WTC11 (cell line): ENCODE data around the gene CAPN13. TPM values are rescaled to one million over a fixed set of nuclear protein-coding genes. Genes with fewer than 3 reads are reported as not detected.

Experiments used
- ATAC-seq: fragments of 200-7000 bp; cut with Tn5 transposase; 2 replicates; pipeline ENCODE4 v1.10.0; 2021; ENCODE audit warnings: mild to moderate bottlenecking, moderate library complexity
- CTCF ChIA-PET: fragments of 300-600 bp; sonication (Branson Sonifier 250); formaldehyde crosslinking; loops from one replicate; lab custom pipeline; 2021; ENCODE audit warnings: antibody characterized with exemption; lab: Charles Lee
- POLR2A ChIA-PET: fragments of 350-600 bp; sonication (Branson Sonifier 250); formaldehyde crosslinking; loops from one replicate; lab custom pipeline; 2021; ENCODE audit warnings: antibody characterized with exemption; lab: Charles Lee
- DNase-seq: peaks from one replicate; pipeline ENCODE4 v3.0.0; 2021; ENCODE audit warnings: low spot score
- H3K27ac Mint-ChIP-seq: 2 replicates; pipeline ENCODE4 v1.8.0; 2021; ENCODE audit warnings: mixed read lengths
- H3K27me3 Mint-ChIP-seq: 2 replicates; pipeline ENCODE4 v1.8.0; 2021; ENCODE audit warnings: low read depth, mild to moderate bottlenecking, moderate library complexity, mixed read lengths
- H3K36me3 Mint-ChIP-seq: 2 replicates; pipeline ENCODE4 v1.8.0; 2021; ENCODE audit warnings: mixed read lengths
- H3K4me1 Mint-ChIP-seq: 2 replicates; pipeline ENCODE4 v1.8.0; 2022; ENCODE audit warnings: mixed read lengths
- H3K4me3 Mint-ChIP-seq: 2 replicates; pipeline ENCODE4 v1.8.0; 2021; ENCODE audit warnings: mild to moderate bottlenecking, moderate library complexity, mixed read lengths
- H3K9me3 Mint-ChIP-seq: 2 replicates; pipeline ENCODE4 v1.8.0; 2021; ENCODE audit warnings: mixed read lengths
- ATF1 ChIP-seq: sonication (generic); formaldehyde crosslinking; IDR thresholded peaks from 2 replicates; pipeline ENCODE4 v1.8.1; 2023; ENCODE audit warnings: mild to moderate bottlenecking, moderate library complexity, missing genetic modification reagents
- CREM ChIP-seq: sonication (generic); formaldehyde crosslinking; IDR thresholded peaks from 2 replicates; pipeline ENCODE4 v1.8.1; 2022; ENCODE audit warnings: mild to moderate bottlenecking, missing genetic modification reagents, moderate library complexity
- ESRRA ChIP-seq: sonication (generic); formaldehyde crosslinking; IDR thresholded peaks from 2 replicates; pipeline ENCODE4 v1.8.1; 2022; ENCODE audit warnings: mild to moderate bottlenecking, missing genetic modification reagents, borderline replicate concordance
- FOXP1 ChIP-seq: sonication (generic); formaldehyde crosslinking; IDR thresholded peaks from 2 replicates; pipeline ENCODE4 v1.8.0; 2022; ENCODE audit warnings: missing genetic modification reagents, mild to moderate bottlenecking, moderate library complexity, borderline replicate concordance
- GTF2I ChIP-seq: fragments of 250-450 bp; sonication (Bioruptor Pico); conservative IDR thresholded peaks from 2 replicates; pipeline ENCODE4 v1.4.0; 2021; ENCODE audit warnings: mild to moderate bottlenecking
- HMGA2 ChIP-seq: fragments of 250-450 bp; sonication (Bioruptor Pico); IDR thresholded peaks from 2 replicates; pipeline ENCODE4 v1.4.0; 2021; ENCODE audit warnings: mild to moderate bottlenecking, moderate library complexity
- MXD4 ChIP-seq: fragments of 250-450 bp; sonication (Bioruptor Pico); IDR thresholded peaks from 2 replicates; pipeline ENCODE4 v1.8.0; 2021; ENCODE audit warnings: mild to moderate bottlenecking, moderate library complexity, borderline replicate concordance
- NFATC4 ChIP-seq: fragments of 250-450 bp; sonication (Bioruptor Pico); IDR thresholded peaks from 2 replicates; pipeline ENCODE4 v1.9.0; 2021; ENCODE audit warnings: mild to moderate bottlenecking
- NR1H2 ChIP-seq: sonication (generic); formaldehyde crosslinking; IDR thresholded peaks from 2 replicates; pipeline ENCODE4 v1.9.0; 2021; ENCODE audit warnings: mild to moderate bottlenecking, moderate library complexity, missing genetic modification reagents
- OVOL2 ChIP-seq: fragments of 250-450 bp; sonication (Bioruptor Pico); IDR thresholded peaks from 2 replicates; pipeline ENCODE4 v1.9.0; 2021; ENCODE audit warnings: mild to moderate bottlenecking, borderline replicate concordance
- RORB ChIP-seq: fragments of 250-450 bp; sonication (Bioruptor Pico); IDR thresholded peaks from 2 replicates; pipeline ENCODE4 v1.9.0; 2021; ENCODE audit warnings: mild to moderate bottlenecking
- SMAD4 ChIP-seq: sonication (generic); formaldehyde crosslinking; IDR thresholded peaks from 2 replicates; pipeline ENCODE4 v1.8.0; 2022; ENCODE audit warnings: mild to moderate bottlenecking, missing genetic modification reagents
- SP1 ChIP-seq: sonication (generic); formaldehyde crosslinking; conservative IDR thresholded peaks from 2 replicates; pipeline ENCODE4 v1.8.1; 2022; ENCODE audit warnings: missing genetic modification reagents
- TEAD1 ChIP-seq: sonication (generic); formaldehyde crosslinking; IDR thresholded peaks from 2 replicates; pipeline ENCODE4 v1.8.0; 2022; ENCODE audit warnings: mild to moderate bottlenecking, missing genetic modification reagents
- ZNF138 ChIP-seq: sonication (generic); formaldehyde crosslinking; conservative IDR thresholded peaks from 2 replicates; pipeline ENCODE4 v1.8.1; 2022; ENCODE audit warnings: mild to moderate bottlenecking, moderate library complexity, missing genetic modification reagents
- ZNF317 ChIP-seq: sonication (generic); formaldehyde crosslinking; IDR thresholded peaks from 2 replicates; pipeline ENCODE4 v1.8.1; 2023; ENCODE audit warnings: low read depth, mild to moderate bottlenecking, moderate library complexity, missing genetic modification reagents, borderline replicate concordance
- ZNF671 ChIP-seq: fragments of 250-450 bp; sonication (Bioruptor Pico); IDR thresholded peaks from 2 replicates; pipeline ENCODE4 v1.8.0; 2021; ENCODE audit warnings: mild to moderate bottlenecking
- total RNA-seq: library from RNA; stranded (reverse); gene quantifications from 3 replicates; pipeline ENCODE4 v1.2.3, GENCODE V29; 2021
- TF ChIP-seq, protein P1 (sequence below): sonication (generic); formaldehyde crosslinking; IDR thresholded peaks from 2 replicates; pipeline ENCODE4 v1.8.0; 2022; ENCODE audit warnings: mild to moderate bottlenecking, missing genetic modification reagents
- TF ChIP-seq, protein P2 (sequence below): fragments of 250-450 bp; sonication (Bioruptor Pico); IDR thresholded peaks from 2 replicates; pipeline ENCODE4 v1.9.0; 2021; ENCODE audit warnings: mild to moderate bottlenecking
- TF ChIP-seq, protein P3 (sequence below): fragments of 250-450 bp; sonication (Bioruptor Pico); IDR thresholded peaks from 2 replicates; pipeline ENCODE4 v1.9.0; 2021; ENCODE audit warnings: moderate library complexity, mild to moderate bottlenecking, inconsistent platforms, borderline replicate concordance
- TF ChIP-seq, protein P4 (sequence below): sonication (generic); formaldehyde crosslinking; IDR thresholded peaks from 2 replicates; pipeline ENCODE4 v1.8.1; 2022; ENCODE audit warnings: mild to moderate bottlenecking, moderate library complexity, missing genetic modification reagents
- TF ChIP-seq, protein P5 (sequence below): sonication (generic); formaldehyde crosslinking; IDR thresholded peaks from 2 replicates; pipeline ENCODE4 v1.8.0; 2022; ENCODE audit warnings: mild to moderate bottlenecking, missing genetic modification reagents
- TF ChIP-seq, protein P6 (sequence below): fragments of 200-600 bp; IDR thresholded peaks from 2 replicates; pipeline ENCODE4 v1.8.0; 2022; ENCODE audit warnings: antibody characterized with exemption
- TF ChIP-seq, protein P7 (sequence below): sonication (generic); formaldehyde crosslinking; conservative IDR thresholded peaks from 2 replicates; pipeline ENCODE4 v1.8.1; 2023; ENCODE audit warnings: mild to moderate bottlenecking, low read depth, missing genetic modification reagents, moderate library complexity

The CAPN13 gene
- total RNA-seq, 1 experiment from 2014 or later: 1.7 TPM

DNA sequence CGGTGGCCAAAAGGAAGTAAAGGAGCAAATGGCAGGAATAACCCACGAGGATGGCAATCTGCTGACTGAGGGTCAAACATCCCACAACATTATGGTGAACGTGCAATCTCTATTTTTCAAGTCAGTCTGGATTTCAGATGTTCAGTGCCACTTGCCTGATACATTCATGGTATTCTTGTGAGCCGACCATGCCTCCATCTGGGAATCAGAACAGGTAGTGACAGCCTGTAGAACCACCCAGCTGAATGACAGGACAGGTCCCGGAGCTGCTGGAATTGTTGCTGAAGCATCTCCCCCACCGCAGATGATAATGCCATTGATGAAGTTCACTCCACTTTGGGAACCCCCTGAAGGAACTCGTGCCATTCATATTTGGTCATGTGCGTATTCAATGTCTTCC lies 123.2 kb downstream of the CAPN13 start:
- H3K27me3 Mint-ChIP-seq: no peaks in the 10 kb centered on the region
- H3K36me3 Mint-ChIP-seq: no peaks in the 10 kb centered on the region
- TF ChIP-seq, protein P1, sequence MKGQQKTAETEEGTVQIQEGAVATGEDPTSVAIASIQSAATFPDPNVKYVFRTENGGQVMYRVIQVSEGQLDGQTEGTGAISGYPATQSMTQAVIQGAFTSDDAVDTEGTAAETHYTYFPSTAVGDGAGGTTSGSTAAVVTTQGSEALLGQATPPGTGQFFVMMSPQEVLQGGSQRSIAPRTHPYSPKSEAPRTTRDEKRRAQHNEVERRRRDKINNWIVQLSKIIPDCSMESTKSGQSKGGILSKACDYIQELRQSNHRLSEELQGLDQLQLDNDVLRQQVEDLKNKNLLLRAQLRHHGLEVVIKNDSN (CRISPR knock-in tag): no peak
- no peak for TF ChIP-seq NR1H2 (CRISPR knock-in tag)
- TF ChIP-seq ESRRA: no peak
- no peak for TF ChIP-seq SMAD4 (CRISPR knock-in tag)
- TF ChIP-seq, protein P2, sequence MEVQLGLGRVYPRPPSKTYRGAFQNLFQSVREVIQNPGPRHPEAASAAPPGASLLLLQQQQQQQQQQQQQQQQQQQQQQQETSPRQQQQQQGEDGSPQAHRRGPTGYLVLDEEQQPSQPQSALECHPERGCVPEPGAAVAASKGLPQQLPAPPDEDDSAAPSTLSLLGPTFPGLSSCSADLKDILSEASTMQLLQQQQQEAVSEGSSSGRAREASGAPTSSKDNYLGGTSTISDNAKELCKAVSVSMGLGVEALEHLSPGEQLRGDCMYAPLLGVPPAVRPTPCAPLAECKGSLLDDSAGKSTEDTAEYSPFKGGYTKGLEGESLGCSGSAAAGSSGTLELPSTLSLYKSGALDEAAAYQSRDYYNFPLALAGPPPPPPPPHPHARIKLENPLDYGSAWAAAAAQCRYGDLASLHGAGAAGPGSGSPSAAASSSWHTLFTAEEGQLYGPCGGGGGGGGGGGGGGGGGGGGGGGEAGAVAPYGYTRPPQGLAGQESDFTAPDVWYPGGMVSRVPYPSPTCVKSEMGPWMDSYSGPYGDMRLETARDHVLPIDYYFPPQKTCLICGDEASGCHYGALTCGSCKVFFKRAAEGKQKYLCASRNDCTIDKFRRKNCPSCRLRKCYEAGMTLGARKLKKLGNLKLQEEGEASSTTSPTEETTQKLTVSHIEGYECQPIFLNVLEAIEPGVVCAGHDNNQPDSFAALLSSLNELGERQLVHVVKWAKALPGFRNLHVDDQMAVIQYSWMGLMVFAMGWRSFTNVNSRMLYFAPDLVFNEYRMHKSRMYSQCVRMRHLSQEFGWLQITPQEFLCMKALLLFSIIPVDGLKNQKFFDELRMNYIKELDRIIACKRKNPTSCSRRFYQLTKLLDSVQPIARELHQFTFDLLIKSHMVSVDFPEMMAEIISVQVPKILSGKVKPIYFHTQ (CRISPR knock-in tag): no peak
- no peak for TF ChIP-seq MXD4
- no peak for TF ChIP-seq SP1
- no peak for TF ChIP-seq NFATC4 (CRISPR knock-in tag)
- TF ChIP-seq, protein P3, sequence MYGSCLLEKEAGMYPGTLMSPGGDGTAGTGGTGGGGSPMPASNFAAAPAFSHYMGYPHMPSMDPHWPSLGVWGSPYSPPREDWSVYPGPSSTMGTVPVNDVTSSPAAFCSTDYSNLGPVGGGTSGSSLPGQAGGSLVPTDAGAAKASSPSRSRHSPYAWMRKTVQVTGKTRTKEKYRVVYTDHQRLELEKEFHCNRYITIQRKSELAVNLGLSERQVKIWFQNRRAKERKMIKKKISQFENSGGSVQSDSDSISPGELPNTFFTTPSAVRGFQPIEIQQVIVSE (CRISPR knock-in tag): no peak
- TF ChIP-seq RORB (CRISPR knock-in tag): no peak
- TF ChIP-seq HMGA2: no peak
- TF ChIP-seq FOXP1 (CRISPR knock-in tag): no peak
- TF ChIP-seq CREM: no peak
- no peak for TF ChIP-seq TEAD1 (CRISPR knock-in tag)
- no peak for TF ChIP-seq ZNF317 (CRISPR knock-in tag)
- TF ChIP-seq, protein P4, sequence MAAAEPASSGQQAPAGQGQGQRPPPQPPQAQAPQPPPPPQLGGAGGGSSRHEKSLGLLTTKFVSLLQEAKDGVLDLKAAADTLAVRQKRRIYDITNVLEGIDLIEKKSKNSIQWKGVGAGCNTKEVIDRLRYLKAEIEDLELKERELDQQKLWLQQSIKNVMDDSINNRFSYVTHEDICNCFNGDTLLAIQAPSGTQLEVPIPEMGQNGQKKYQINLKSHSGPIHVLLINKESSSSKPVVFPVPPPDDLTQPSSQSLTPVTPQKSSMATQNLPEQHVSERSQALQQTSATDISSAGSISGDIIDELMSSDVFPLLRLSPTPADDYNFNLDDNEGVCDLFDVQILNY (CRISPR knock-in tag): no peak
- no peak for TF ChIP-seq GTF2I
- no peak overlapping the region for H3K27ac Mint-ChIP-seq
- ChIA-PET POLR2A (no interaction called here), CTCF (interaction anchor here (0.7 kb wide), 1 partner anchor 65 kb away, joined by 4 read pairs; no protein-coding TSS in a partner anchor)
- no peaks in the 10 kb centered on the region for H3K9me3 Mint-ChIP-seq
- peaks cover 14% of the 10 kb centered on the region for H3K4me1 Mint-ChIP-seq
- no peak overlapping the region for H3K4me3 Mint-ChIP-seq
- DNase-seq (no peak), ATAC-seq (no peak)

DNA sequence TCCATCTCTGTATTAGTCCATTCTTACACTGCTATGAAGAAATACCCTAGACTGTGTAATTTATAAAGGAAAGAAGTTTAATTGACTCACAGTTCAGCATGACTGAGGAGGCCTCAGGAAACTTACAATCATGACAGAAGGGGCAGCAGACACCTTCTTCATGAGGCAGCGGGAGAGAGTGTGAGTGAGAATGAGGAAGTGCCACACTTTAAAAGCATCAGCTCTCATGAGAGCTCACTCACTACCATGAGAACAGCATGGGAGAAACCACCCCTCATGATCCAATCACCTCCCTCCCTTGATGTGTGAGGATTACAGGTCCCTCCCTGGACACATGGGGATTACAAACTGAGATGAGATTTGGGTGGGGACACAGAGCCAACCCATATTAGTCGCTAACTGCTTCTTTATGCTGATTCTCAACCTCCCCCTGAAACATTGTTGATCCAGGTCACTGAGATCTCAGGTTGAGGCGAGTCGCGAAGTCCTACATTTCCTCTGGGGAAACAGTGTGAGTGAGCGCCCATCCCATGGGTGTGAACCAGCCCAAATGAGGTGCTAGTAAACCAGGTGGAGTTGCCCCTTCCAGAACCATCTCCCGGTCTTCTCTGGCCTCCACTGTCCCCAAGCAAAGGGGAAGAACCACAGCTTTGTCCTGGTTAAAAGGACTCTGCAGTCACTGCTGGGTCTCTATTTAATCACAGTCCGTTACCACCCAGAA lies 123.8 kb downstream of the CAPN13 start:
- ATAC-seq (no peak), DNase-seq (no peak)
- ChIA-PET POLR2A (no interaction called here), CTCF (interaction anchor here (0.9 kb wide), 1 partner anchor 28 kb away, joined by 3 read pairs; no protein-coding TSS in a partner anchor)
- Mint-ChIP-seq H3K36me3 (no peaks in the 10 kb centered on the region), H3K27me3 (no peaks in the 10 kb centered on the region), H3K4me1 (peaks cover 8% of the 10 kb centered on the region), H3K27ac (no peak overlapping the region), H3K4me3 (no peak overlapping the region), H3K9me3 (no peaks in the 10 kb centered on the region)
- TF ChIP-seq, protein P5, sequence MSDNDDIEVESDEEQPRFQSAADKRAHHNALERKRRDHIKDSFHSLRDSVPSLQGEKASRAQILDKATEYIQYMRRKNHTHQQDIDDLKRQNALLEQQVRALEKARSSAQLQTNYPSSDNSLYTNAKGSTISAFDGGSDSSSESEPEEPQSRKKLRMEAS (CRISPR knock-in tag): no peak
- TF ChIP-seq, protein P6, sequence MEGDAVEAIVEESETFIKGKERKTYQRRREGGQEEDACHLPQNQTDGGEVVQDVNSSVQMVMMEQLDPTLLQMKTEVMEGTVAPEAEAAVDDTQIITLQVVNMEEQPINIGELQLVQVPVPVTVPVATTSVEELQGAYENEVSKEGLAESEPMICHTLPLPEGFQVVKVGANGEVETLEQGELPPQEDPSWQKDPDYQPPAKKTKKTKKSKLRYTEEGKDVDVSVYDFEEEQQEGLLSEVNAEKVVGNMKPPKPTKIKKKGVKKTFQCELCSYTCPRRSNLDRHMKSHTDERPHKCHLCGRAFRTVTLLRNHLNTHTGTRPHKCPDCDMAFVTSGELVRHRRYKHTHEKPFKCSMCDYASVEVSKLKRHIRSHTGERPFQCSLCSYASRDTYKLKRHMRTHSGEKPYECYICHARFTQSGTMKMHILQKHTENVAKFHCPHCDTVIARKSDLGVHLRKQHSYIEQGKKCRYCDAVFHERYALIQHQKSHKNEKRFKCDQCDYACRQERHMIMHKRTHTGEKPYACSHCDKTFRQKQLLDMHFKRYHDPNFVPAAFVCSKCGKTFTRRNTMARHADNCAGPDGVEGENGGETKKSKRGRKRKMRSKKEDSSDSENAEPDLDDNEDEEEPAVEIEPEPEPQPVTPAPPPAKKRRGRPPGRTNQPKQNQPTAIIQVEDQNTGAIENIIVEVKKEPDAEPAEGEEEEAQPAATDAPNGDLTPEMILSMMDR: no peak
- TF ChIP-seq ZNF138 (CRISPR knock-in tag) (no peak), ZNF671 (CRISPR knock-in tag) (no peak), OVOL2 (CRISPR knock-in tag) (no peak), ATF1 (no peak)
- TF ChIP-seq, protein P7, sequence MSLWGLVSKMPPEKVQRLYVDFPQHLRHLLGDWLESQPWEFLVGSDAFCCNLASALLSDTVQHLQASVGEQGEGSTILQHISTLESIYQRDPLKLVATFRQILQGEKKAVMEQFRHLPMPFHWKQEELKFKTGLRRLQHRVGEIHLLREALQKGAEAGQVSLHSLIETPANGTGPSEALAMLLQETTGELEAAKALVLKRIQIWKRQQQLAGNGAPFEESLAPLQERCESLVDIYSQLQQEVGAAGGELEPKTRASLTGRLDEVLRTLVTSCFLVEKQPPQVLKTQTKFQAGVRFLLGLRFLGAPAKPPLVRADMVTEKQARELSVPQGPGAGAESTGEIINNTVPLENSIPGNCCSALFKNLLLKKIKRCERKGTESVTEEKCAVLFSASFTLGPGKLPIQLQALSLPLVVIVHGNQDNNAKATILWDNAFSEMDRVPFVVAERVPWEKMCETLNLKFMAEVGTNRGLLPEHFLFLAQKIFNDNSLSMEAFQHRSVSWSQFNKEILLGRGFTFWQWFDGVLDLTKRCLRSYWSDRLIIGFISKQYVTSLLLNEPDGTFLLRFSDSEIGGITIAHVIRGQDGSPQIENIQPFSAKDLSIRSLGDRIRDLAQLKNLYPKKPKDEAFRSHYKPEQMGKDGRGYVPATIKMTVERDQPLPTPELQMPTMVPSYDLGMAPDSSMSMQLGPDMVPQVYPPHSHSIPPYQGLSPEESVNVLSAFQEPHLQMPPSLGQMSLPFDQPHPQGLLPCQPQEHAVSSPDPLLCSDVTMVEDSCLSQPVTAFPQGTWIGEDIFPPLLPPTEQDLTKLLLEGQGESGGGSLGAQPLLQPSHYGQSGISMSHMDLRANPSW (CRISPR knock-in tag): no peak
- TF ChIP-seq, protein P2 (CRISPR knock-in tag): no peak
